K562 (cell line): ENCODE results near the gene SCUBE2. TPM values are rescaled to one million over a fixed set of nuclear protein-coding genes. Genes with fewer than 3 reads are reported as not detected.

Experiments used
- ETS2 ChIP-seq: IDR thresholded peaks from 2 replicates; pipeline ENCODE4 v1.6.1; 2016; ENCODE audit warnings: borderline replicate concordance, missing genetic modification characterization, mild to moderate bottlenecking, moderate library complexity, missing compliant biosample characterization; ENCODE audit not compliant: poor library complexity, severe bottlenecking
- GATA2 ChIP-seq: sonication (generic); formaldehyde crosslinking; IDR thresholded peaks from 2 replicates; pipeline ENCODE4 v1.4.0; 2020; ENCODE audit warnings: mild to moderate bottlenecking, missing genetic modification reagents
- MTA1 ChIP-seq: fragments of 450-650 bp; IDR thresholded peaks from 2 replicates; pipeline ENCODE4 v1.6.1; 2017; ENCODE audit warnings: borderline replicate concordance
- SNAPC5 ChIP-seq: fragments of 250-450 bp; sonication (Bioruptor Pico); IDR thresholded peaks from 2 replicates; pipeline ENCODE4 v1.8.0; 2021; ENCODE audit warnings: moderate library complexity, mild to moderate bottlenecking, inconsistent platforms
- TAL1 ChIP-seq: fragments of 450-650 bp; IDR thresholded peaks from 2 replicates; pipeline ENCODE4 v1.6.1; 2016; ENCODE audit warnings: mild to moderate bottlenecking
- ZBED1 ChIP-seq: IDR thresholded peaks from 2 replicates; pipeline ENCODE4 v1.6.1; 2014
- ZNF518B ChIP-seq: fragments of 250-450 bp; sonication (Bioruptor Pico); IDR thresholded peaks from 2 replicates; pipeline ENCODE4 v1.5.0; 2021; ENCODE audit warnings: mild to moderate bottlenecking, moderate library complexity
- ZNF551 ChIP-seq: fragments of 250-450 bp; sonication (Bioruptor Pico); IDR thresholded peaks from 2 replicates; pipeline ENCODE4 v1.5.0; 2021; ENCODE audit warnings: mild to moderate bottlenecking, moderate library complexity
- ZNF644 ChIP-seq: fragments of 200-800 bp; sonication (Bioruptor generic); IDR thresholded peaks from 2 replicates; pipeline ENCODE4 v1.6.1; 2016; ENCODE audit warnings: low read depth, missing genetic modification characterization, missing compliant biosample characterization
- ZNF740 ChIP-seq, 3 experiments: fragments of 200-800 bp in 1 of 3; sonication (Bioruptor generic) in 1 of 3; sonication (generic) in 1 of 3; formaldehyde crosslinking in 1 of 3; IDR thresholded peaks; 2 replicates each; pipeline versions ENCODE4 v1.6.1 to v1.8.0; 2016 to 2022; ENCODE audit warnings: mild to moderate bottlenecking in 2 of 3, missing compliant biosample characterization in 2 of 3, missing genetic modification characterization in 2 of 3, missing genetic modification reagents in 1 of 3
- polyA plus RNA-seq, 8 experiments: library from polyadenylated mRNA; depleted of rRNA in 4 of 8; stranded (reverse) in 5 of 8; unstranded in 3 of 8; fragments of >200 nt; fragmentation: Nextera tagmentation in 2 of 8; fragmentation: Illumina TruSeq in 1 of 8; extraction: Ambion mirVana in 2 of 8; extraction: Trizol in 1 of 8; gene quantifications; 2 replicates each; pipeline versions ENCODE4 v1.2.1 to v1.2.3, GENCODE V29; 2011 to 2014; ENCODE audit warnings: inconsistent platforms in 1 of 8, missing spikeins in 1 of 8
- total RNA-seq, 7 experiments: library from RNA; depleted of rRNA in 6 of 7; stranded (reverse); fragments of >200 nt in 6 of 7; fragmentation: Illumina TruSeq in 2 of 7; extraction: Trizol in 2 of 7; gene quantifications; 2 replicates each; pipeline versions ENCODE4 v1.2.1 to v1.2.3, GENCODE V29; 2011 to 2021; ENCODE audit warnings: low replicate concordance in 1 of 7

Gene SCUBE2
- total and polyA plus RNA-seq, 9 of the 15 experiments (the other 6 are each of a cell fraction or from before 2014, with no cell fraction given), result 0.06 to 0.40 (median 0.07) TPM; not detected in 6

- TF ChIP-seq ZNF518B (CRISPR knock-in tag) (no peak), TAL1 (no peak), ETS2 (tag) (no peak), MTA1 (no peak), ZNF740 (CRISPR knock-in tag; IDR thresholded peaks at IDR 0.05) (no peak), ZNF740 (tag; IDR thresholded peaks at IDR 0.05) (no peak), GATA2 (no peak), ZNF551 (no peak), SNAPC5 (CRISPR knock-in tag) (no peak), ZBED1 (no peak), ZNF644 (tag) (no peak)
Observed at GRCh38 chr11:9074338-9075029, 16.9 kb downstream of the SCUBE2 start (continued).
